Dendritic cell treated with granulocyte-macrophage colony-stimulating factor and Interleukin-4, amounts not matched to agents 40 ng/mL and 50 ng/mL, for 4 days (primary cell): ENCODE data around the gene COQ10B.
"Not testable (repeated sequence)": the region's sequence is repeated elsewhere in the genome, so short reads cannot be mapped to it uniquely, and the experiment has no call there.

Experiments
- H3K27ac Mint-ChIP-seq: one replicate; pipeline ENCODE4 v1.8.0; 2022; ENCODE audit warnings: mild to moderate bottlenecking, mixed read lengths
- H3K27me3 Mint-ChIP-seq: one replicate; pipeline ENCODE4 v1.8.0; 2022; ENCODE audit warnings: mild to moderate bottlenecking, mixed read lengths
- H3K36me3 Mint-ChIP-seq: one replicate; pipeline ENCODE4 v1.8.0; 2022; ENCODE audit warnings: low read depth, mixed read lengths
- H3K4me1 Mint-ChIP-seq: one replicate; pipeline ENCODE4 v1.8.0; 2022; ENCODE audit warnings: low read depth, mixed read lengths
- H3K4me3 Mint-ChIP-seq: one replicate; pipeline ENCODE4 v1.8.0; 2022; ENCODE audit warnings: mild to moderate bottlenecking, moderate library complexity, mixed read lengths
- H3K9me3 Mint-ChIP-seq: one replicate; pipeline ENCODE4 v1.8.0; 2022; ENCODE audit warnings: mixed read lengths
- intact Hi-C: fragments of 100-400 bp; cut with micrococcal nuclease; formaldehyde crosslinking; loops from one replicate; pipeline ENCODE4 v1.15.0; 2022

Gene COQ10B

DNA sequence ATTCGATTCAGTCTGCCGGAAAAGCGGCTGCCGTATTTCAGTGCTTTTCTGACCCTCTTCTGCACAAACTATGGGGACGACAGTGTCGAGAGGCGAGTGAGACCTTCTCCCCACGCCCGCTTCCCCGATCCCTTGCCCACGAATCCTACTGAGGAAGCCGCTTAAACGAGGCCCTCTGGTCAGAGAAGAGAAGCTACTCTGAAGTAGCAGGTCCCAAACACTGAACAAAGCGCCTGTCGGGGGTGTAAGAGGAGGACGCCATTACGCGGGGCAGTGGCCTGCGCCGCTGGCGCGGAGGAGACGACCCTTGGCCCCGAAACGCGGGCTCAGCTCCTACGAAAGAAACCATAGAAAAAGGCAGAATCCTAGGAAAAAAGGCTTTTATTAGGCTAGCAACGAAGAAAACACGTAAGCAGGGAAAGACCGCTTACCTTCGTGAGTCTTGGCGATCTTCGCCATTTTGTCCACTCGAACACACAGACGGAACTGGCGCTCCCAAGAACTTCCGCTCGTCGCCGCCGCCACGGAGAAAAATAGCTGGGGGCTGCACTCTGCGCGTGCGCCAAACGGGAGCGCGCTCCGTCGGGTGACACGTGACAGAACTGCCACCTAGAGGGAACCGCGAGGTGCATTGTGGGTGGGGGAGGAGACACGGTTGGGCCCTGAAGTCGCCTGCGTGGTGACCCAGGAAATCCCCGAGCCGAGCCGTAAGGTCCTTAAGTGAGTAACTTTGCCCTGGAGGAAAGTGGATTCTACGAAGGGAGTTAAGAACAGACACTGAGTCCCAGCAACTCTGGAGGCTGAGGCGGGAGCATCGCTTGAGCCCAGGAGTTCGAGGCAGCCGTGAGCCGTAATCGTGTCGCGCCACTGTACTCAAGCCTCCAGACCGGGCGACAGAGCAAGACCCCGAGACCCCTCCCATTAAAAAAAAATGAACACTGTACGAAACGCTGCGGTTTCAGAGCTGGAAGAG is 18.5 kb upstream of the COQ10B start, which contains the start of gene SF3B1:
TSS of gene SF3B1 (minus strand) at position 488 of the 973 bp plus-strand sequence. CDS start at position 459, 29 bp downstream.
- H3K27me3 Mint-ChIP-seq, result no peaks in the 10 kb centered on the region
- peak within 1 kb of the TSS; percentile 99 for H3K27ac Mint-ChIP-seq
- peaks cover 42% of the 10 kb centered on the region for H3K4me1 Mint-ChIP-seq
- no peaks in the 10 kb centered on the region for H3K9me3 Mint-ChIP-seq
- intact Hi-C loops, result loop anchor here (1.0 kb wide), 3 partner anchors 8 to 65 kb away; partner anchors contain the start of genes COQ10B and HSPE1
- H3K4me3 Mint-ChIP-seq, result peak within 1 kb of the TSS; percentile 96
- peaks cover 36% of the 10 kb centered on the region for H3K36me3 Mint-ChIP-seq

DNA sequence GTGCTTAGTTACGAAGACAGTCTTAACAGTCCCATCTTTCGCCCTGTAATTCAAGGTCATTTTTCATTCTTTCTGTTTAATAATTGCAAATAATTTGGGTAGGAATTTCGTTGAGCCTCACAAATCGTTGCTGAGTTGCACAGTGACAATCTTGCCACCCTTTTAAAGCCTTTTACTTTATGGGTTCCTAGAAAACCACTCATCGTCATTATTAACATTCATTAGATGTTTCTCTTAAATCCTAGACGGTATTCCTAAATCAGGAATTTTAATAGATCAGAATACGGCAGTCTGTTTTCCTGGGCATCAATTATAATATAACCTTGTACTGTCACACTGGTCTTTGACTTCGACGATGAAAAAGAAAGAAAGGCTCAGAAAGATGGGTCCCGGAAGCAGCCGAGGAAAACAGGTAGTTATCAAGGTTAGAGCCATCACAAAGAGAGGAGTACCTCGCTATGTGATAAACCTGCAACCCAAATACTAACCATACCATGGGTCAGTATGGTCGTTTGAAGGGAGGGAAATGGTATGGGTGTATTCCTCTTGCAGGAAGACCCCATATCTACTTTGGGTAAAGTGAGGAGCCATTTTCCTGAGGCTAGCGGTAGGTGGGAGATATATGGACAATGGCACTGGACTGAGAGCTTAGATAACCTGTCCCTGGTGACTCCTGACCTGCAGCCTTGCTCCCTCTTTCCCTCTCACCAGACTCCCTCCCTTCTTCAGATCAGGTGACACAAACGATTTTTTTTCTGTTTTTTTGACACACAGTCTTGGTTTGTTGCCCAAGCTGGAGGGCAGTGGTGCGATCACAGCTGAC is 17.5 kb upstream of the COQ10B start:
- intact Hi-C loops, result loop anchor here (1.0 kb wide), 2 partner anchors 17 to 64 kb away; partner anchors contain the start of genes COQ10B and HSPE1
- Mint-ChIP-seq H3K27me3 (no peaks in the 10 kb centered on the region), H3K4me1 (peaks cover 32% of the 10 kb centered on the region), H3K4me3 (peak overlapping the region; percentile 96), H3K9me3 (no peaks in the 10 kb centered on the region), H3K36me3 (peaks cover 34% of the 10 kb centered on the region), H3K27ac (peak overlapping the region; percentile 99)

DNA sequence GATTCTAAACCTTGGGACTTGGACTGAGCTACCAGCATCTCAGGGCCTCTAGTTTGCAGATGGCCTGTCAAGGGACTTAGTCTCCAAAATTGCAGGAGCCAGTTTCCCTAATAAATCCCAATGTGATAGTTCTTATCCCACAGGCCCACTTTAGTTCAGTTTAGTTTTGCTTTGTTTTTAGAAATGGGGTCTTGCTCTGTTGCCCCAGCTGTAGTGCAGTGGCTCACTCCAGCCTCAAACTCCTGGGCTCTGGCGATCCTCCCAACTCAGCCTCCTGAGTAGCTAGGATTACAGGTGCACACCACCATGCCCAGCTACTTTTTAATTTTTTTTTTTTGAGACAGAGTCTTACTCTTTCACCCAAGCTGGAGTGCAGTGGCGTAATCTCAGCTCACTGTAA is 16.0 kb upstream of the COQ10B start:
- H3K4me3 Mint-ChIP-seq, result no peak overlapping the region

DNA sequence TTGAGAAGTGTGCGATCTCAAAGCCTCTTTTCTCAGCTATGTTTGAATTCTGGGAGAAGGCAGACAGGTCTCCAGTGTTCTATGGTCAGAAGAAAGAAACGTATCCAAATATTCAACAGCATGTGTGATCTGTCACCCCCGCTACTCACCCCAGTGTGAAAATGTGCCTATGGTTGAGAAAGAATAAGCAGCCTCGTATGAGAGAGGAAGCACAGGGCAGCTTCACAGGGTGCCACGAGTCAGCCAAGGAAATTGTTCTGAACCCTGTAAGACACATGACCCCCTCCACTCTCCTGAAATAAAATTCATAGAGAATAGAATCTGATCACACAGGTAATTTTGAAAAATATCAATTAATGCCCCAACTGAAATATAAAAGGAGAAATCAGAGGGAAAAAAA is 10.5 kb upstream of the COQ10B start:
- Mint-ChIP-seq H3K36me3 (no peaks in the 10 kb centered on the region), H3K27me3 (no peaks in the 10 kb centered on the region), H3K27ac (peak overlapping the region; percentile 65), H3K9me3 (no peaks in the 10 kb centered on the region), H3K4me3 (peak overlapping the region; percentile 18), H3K4me1 (peaks cover 15% of the 10 kb centered on the region)
- intact Hi-C loops, result loop anchor here (1.0 kb wide), 1 partner anchor 9 kb away; no protein-coding TSS in a partner anchor

More for the DNA sequence above, 16.0 kb upstream of the COQ10B start:
- Mint-ChIP-seq H3K27me3 (no peaks in the 10 kb centered on the region), H3K4me1 (peaks cover 16% of the 10 kb centered on the region), H3K9me3 (no peaks in the 10 kb centered on the region), H3K36me3 (peaks cover 22% of the 10 kb centered on the region), H3K27ac (no peak overlapping the region)
- intact Hi-C loops, result no loop called here

DNA sequence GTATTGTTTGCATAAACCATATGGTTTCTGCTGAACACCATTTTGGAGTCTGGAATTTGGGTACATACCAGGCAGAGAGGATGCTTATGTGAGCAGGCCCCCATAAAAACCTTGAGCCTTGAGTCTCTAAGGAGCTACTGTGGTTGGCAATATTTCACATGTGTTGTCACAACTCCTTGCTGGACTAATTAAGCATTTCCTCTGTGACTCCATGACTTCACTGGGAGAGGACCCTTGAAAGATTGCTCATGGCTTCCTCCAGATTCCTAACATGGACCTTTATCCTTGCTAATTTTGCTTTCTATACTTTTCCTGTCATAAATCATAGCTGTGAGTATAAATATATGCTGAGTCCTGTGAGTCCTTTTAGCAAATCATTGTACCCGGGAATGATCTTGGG is 7.6 kb upstream of the COQ10B start:
- no peaks in the 10 kb centered on the region for H3K27me3 Mint-ChIP-seq
- H3K9me3 Mint-ChIP-seq, result no peaks in the 10 kb centered on the region
- no peak overlapping the region for H3K27ac Mint-ChIP-seq
- no peaks in the 10 kb centered on the region for H3K36me3 Mint-ChIP-seq
- peaks cover 15% of the 10 kb centered on the region for H3K4me1 Mint-ChIP-seq
- H3K4me3 Mint-ChIP-seq, result no peak overlapping the region
- intact Hi-C loops, result no loop called here

DNA sequence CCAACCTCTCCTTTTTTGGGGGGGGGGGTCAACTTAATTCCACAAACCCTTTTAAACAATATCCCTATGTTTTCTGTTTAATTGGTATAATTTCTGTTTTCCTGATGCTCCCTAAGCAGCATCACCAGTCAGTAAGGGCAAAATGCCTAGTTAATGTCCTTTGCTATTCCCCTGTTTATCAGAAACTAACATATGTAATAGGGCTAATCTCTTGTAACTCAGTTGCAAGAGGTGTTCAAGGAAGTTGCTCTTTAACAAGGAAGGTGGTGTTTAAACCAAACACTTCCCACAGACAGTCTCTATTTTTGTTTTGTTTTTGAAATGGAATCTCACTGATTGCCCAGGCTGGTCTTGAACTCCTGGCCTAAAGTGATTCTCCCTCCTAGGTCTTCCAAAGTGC is 6.5 kb upstream of the COQ10B start:
- intact Hi-C loops, result no loop called here
- Mint-ChIP-seq H3K27me3 (no peaks in the 10 kb centered on the region), H3K36me3 (no peaks in the 10 kb centered on the region), H3K4me3 (no peak overlapping the region), H3K4me1 (peaks cover 18% of the 10 kb centered on the region), H3K9me3 (no peaks in the 10 kb centered on the region), H3K27ac (no peak overlapping the region)

DNA sequence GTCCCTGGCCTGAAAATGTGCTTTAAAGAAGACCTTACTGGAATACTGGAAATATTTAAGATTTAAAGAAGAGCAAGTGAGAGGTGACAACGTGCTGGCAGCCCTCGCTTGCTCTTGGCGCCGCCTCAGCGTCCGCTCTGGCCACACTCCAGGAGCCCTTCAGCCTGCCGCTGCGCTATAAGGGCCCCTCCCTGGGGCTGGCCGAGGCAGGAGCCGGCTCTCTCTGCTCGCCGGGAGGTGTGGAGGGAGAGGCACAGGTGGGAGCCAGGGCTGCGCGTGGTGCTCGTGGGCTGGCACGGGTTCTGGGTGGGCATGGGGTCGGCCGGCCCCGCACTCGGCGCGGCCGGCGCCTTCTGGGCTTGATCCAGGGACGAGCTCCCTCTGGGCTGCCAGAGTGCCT is 2.9 kb upstream of the COQ10B start:
- Mint-ChIP-seq H3K4me1 (peaks cover 17% of the 10 kb centered on the region), H3K9me3 (no peaks in the 10 kb centered on the region), H3K4me3 (no peak overlapping the region), H3K27me3 (no peaks in the 10 kb centered on the region), H3K27ac (no peak overlapping the region), H3K36me3 (peaks cover 19% of the 10 kb centered on the region)
- intact Hi-C loops, result loop anchor here (10.0 kb wide), 1 partner anchor 254 kb away; the partner anchor contains the start of gene MARS2

DNA sequence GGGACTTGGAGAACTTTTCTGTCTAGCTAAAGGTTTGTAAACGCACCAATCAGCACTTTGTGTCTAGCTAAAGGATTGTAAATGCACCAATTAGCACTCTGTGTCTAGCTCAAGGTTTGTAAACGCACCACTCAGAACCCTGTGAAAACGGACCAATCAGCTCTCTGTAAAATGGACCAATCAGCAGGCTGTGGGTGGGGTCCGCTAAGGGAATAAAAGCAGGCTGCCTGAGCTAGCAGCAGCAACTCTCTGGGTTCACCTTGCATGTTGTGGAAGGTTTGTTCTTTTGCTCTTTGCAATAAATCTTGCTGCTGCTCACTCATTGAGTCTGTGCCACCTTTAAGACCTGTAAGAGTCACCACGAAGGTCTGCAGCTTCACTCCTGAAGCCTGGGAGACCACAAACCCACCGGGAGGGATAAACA is 2.4 kb upstream of the COQ10B start:
- not testable (repeated sequence) for H3K9me3 Mint-ChIP-seq, H3K27ac Mint-ChIP-seq, H3K27me3 Mint-ChIP-seq, H3K4me3 Mint-ChIP-seq
- Mint-ChIP-seq H3K4me1 (peaks cover 21% of the 10 kb centered on the region), H3K36me3 (peaks cover 23% of the 10 kb centered on the region)
- intact Hi-C loops, result loop anchor here (10.0 kb wide), 1 partner anchor 254 kb away; the partner anchor contains the start of gene MARS2

DNA sequence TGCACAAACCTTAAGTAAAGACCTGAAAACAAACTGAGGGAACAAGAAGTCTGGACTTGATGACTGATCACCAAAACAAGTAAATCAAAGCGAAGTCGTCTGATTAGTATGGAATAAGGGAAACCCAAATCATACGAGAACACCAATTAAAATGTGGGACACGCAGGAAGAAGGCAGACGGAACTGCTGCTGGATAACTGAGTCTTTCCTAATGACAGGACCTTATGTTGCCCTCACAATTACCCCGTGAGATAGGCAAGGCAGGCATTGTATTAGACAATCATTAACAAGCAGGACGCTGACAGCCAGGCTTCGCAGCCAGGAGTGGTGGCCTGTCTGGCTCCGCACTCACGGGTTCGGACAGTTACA is 614 bp upstream of the COQ10B start:
- Mint-ChIP-seq H3K36me3 (peaks cover 25% of the 10 kb centered on the region), H3K27me3 (no peaks in the 10 kb centered on the region), H3K9me3 (no peaks in the 10 kb centered on the region), H3K4me3 (peak overlapping the region; percentile 96), H3K27ac (peak overlapping the region; percentile 96), H3K4me1 (peaks cover 35% of the 10 kb centered on the region)
- intact Hi-C loops, result loop anchor here (1.0 to 10.0 kb wide), 3 partner anchors 17 to 252 kb away; partner anchors contain the start of genes HSPE1, MARS2 and SF3B1

DNA sequence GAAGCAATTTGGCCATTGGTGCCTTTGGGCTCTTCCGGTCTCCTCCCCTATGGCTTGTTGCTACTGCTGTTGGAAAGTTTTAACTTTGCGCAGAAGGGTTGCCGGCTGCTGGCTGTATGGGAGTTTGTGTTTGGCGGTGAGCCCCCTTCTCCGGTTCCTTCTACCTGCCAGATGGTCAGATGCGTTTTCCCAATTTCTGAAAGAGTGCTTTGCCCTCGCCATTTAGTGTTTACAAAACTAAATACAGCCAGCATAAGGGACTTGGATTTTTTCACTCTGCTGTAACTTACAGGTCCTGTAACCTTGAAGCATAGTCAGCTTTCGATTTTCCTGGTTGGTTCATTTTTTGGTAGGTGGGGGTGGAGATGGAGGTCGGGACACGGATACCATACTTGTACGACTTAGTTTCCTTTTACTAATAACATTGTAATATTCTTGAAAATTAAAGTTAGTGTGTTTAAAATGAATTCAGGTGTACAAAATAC is 604 bp downstream of the COQ10B start:
- intact Hi-C loops, result loop anchor here (1.0 to 10.0 kb wide), 3 partner anchors 19 to 251 kb away; partner anchors contain the start of genes HSPE1, MARS2 and SF3B1
- Mint-ChIP-seq H3K4me1 (peaks cover 43% of the 10 kb centered on the region), H3K9me3 (no peaks in the 10 kb centered on the region), H3K27ac (peak overlapping the region; percentile 96), H3K36me3 (peaks cover 28% of the 10 kb centered on the region), H3K27me3 (no peaks in the 10 kb centered on the region), H3K4me3 (peak overlapping the region; percentile 96)

DNA sequence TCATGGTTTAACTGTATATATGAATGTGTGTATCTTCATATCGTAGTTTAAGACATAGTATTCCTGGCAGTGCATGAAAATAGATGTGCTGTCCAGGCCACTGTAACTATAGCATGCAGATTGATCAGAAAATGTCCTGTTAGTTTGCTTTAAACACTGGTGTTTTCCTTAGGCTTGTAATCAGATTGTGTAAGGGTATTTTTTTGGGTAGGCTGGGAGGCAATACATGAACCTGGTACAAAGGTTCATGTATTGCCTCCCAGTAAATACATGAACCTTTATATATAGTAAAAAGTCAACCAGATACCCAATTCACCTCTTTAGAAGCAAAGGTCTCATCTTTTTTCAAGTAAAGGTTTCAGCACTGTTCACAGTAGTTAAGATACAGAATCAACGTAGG is 1.6 kb downstream of the COQ10B start:
- Mint-ChIP-seq H3K9me3 (no peaks in the 10 kb centered on the region), H3K4me1 (peaks cover 43% of the 10 kb centered on the region), H3K36me3 (peaks cover 38% of the 10 kb centered on the region), H3K4me3 (peak overlapping the region; percentile 20), H3K27ac (no peak overlapping the region), H3K27me3 (no peaks in the 10 kb centered on the region)
- intact Hi-C loops, result loop anchor here (5.0 to 10.0 kb wide), 2 partner anchors 33 to 250 kb away; partner anchors contain the start of gene MARS2

DNA sequence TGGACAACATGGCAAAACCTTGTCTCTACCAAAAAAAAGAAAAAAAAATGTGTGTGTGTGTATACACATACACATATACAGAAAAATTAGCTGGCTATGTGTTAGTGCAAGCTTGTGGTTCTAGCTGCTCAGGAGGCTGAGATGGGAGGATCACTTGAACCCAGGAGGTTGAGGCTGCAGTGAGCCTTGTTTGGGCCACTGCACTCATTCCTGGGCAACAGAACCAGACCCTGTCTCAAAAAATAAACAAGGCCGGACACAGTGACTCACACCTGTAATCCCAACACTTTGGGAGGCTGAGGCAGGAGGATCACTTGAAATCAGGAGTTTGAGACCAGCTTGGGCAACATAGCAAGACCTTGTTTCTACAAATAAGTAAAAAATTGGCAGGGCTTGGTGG is 2.1 kb downstream of the COQ10B start:
- Mint-ChIP-seq H3K36me3 (peaks cover 43% of the 10 kb centered on the region), H3K9me3 (no peaks in the 10 kb centered on the region), H3K4me3 (no peak overlapping the region), H3K4me1 (peaks cover 43% of the 10 kb centered on the region), H3K27me3 (no peaks in the 10 kb centered on the region), H3K27ac (no peak overlapping the region)
- intact Hi-C loops, result loop anchor here (5.0 to 10.0 kb wide), 2 partner anchors 33 to 249 kb away; partner anchors contain the start of gene MARS2

DNA sequence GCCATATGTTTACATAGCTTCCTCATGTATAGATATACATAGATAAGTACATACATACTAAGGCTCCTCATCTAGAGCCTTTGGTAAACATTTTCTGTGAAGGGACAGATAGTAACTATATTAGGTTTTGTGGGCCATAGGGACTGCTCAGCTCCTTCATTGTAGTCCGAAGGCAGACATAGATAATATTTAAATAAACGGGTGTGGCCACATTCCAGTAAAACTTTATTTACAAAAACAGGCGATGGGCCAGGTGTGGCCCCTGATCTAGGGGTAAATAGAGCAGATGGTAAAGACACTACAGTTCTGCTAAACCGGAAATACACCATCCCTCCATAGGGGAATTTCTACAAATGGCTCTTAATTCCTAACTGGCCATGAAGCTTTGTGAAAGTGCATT is 7.3 kb downstream of the COQ10B start:
- no peaks in the 10 kb centered on the region for H3K27me3 Mint-ChIP-seq
- intact Hi-C loops, result loop anchor here (10.0 kb wide), 1 partner anchor 686 kb away; no protein-coding TSS in a partner anchor
- peaks cover 68% of the 10 kb centered on the region for H3K36me3 Mint-ChIP-seq
- H3K27ac Mint-ChIP-seq, result no peak overlapping the region
- no peaks in the 10 kb centered on the region for H3K9me3 Mint-ChIP-seq
- H3K4me1 Mint-ChIP-seq, result peaks cover 24% of the 10 kb centered on the region
- no peak overlapping the region for H3K4me3 Mint-ChIP-seq
